ENCODE measurements around the gene PGF.

- TF ChIP-seq SP1 (IDR thresholded peaks at IDR 0.05) (no peak), LEF1 (IDR thresholded peaks at IDR 0.05; ENCODE audit: borderline replicate concordance) (no peak), FOXM1 (IDR thresholded peaks at IDR 0.05; ENCODE audit: borderline replicate concordance) (no peak), L3MBTL2 (conservative IDR thresholded peaks at IDR 0.05) (no peak)
These were observed 29.6 kb upstream of the PGF start for GRCh38 chr14:74985028-74985310.
